Measurements from ENCODE around the gene FAM237A. TPM values are rescaled to one million over a fixed set of nuclear protein-coding genes. Genes with fewer than 3 reads are reported as not detected.

FAM237A gene
- total RNA-seq (2016; rRNA removed; fragmentation: Illumina TruSeq; extraction: Trizol) (not detected in 2 replicates), polyA plus RNA-seq (2011; rRNA removed) (not detected in 2 replicates), polyA minus RNA-seq (2011; rRNA and poly(A)+ RNA removed; ENCODE audit: low replicate concordance) (not detected in 2 replicates), Bru-seq, nascent RNA (not detected), BruChase-seq, experiment 1, labeled RNA remaining after a 6-hour chase (not detected), BruChase-seq, experiment 2, labeled RNA remaining after a 2-hour chase (not detected)
- not detected in 2 replicates for total RNA-seq (2016; cell fraction: cytosol; rRNA removed; fragmentation: Illumina TruSeq; extraction: Trizol; ENCODE audit: low read depth)
- total RNA-seq (2016; cell fraction: insoluble cytoplasmic fraction; rRNA removed; fragmentation: Illumina TruSeq; extraction: Trizol): not detected in 2 replicates
- not detected in 2 replicates for total RNA-seq (2016; cell fraction: membrane; rRNA removed; fragmentation: Illumina TruSeq; extraction: Trizol)
- not detected in 2 replicates for total RNA-seq (2016; cell fraction: nucleus; rRNA removed; fragmentation: Illumina TruSeq; extraction: Trizol)
- polyA plus RNA-seq (2011; cell fraction: cytosol; rRNA removed): not detected in 2 replicates
- polyA plus RNA-seq (2011; cell fraction: nucleus; rRNA removed): not detected in 2 replicates
- not detected in 2 replicates for polyA plus RNA-seq (2012)
- not detected in 2 replicates for polyA plus RNA-seq (2016; cell fraction: cytosol; fragmentation: Illumina TruSeq; extraction: Trizol; ENCODE audit: low read depth)
- polyA plus RNA-seq (2016; cell fraction: insoluble cytoplasmic fraction; fragmentation: Illumina TruSeq; extraction: Trizol; ENCODE audit: low read depth): not detected in 2 replicates
- not detected in 2 replicates for polyA plus RNA-seq (2016; cell fraction: membrane; fragmentation: Illumina TruSeq; extraction: Trizol; ENCODE audit: low read depth)
- not detected in 2 replicates for polyA plus RNA-seq (2016; cell fraction: nucleus; fragmentation: Illumina TruSeq; extraction: Trizol; ENCODE audit: insufficient read depth, low read depth)
- polyA minus RNA-seq (2011; cell fraction: cytosol; rRNA and poly(A)+ RNA removed): not detected in 2 replicates
- polyA minus RNA-seq (2011; cell fraction: nucleus; rRNA and poly(A)+ RNA removed): not detected in 2 replicates
- long read RNA-seq, experiment 1: 0 reads
- long read RNA-seq, experiment 2: 0 reads

- DNase-seq (ENCODE audit: low spot score) (peak; percentile 21), FAIRE-seq (no peak)
- TF ChIP-seq ZNF790 (CRISPR knock-in tag; IDR thresholded peaks at IDR 0.05; ENCODE audit: borderline replicate concordance): no peak
- TF ChIP-seq GLMP (CRISPR knock-in tag; IDR thresholded peaks at IDR 0.05; ENCODE audit: borderline replicate concordance): no peak
- TF ChIP-seq JDP2 (CRISPR knock-in tag; IDR thresholded peaks at IDR 0.05; ENCODE audit: borderline replicate concordance): no peak
- TF ChIP-seq MIER2 (CRISPR knock-in tag; IDR thresholded peaks at IDR 0.05): peak; percentile 96
- TF ChIP-seq RXRB (CRISPR knock-in tag; IDR thresholded peaks at IDR 0.05; ENCODE audit: borderline replicate concordance): 0 out of 2 replicates have a peak, but pooled peaks have one; percentile 15
- TF ChIP-seq RARG (CRISPR knock-in tag; IDR thresholded peaks at IDR 0.05; ENCODE audit: low read depth): no peak
- TF ChIP-seq SRY (CRISPR knock-in tag; IDR thresholded peaks at IDR 0.05): 0 out of 2 replicates have a peak, but pooled peaks have one; percentile 38
- TF ChIP-seq PPARG (CRISPR knock-in tag; conservative IDR thresholded peaks at IDR 0.05): peak; percentile 49; the same call in 1 of the 2 replicates
- TF ChIP-seq YEATS2 (CRISPR knock-in tag; IDR thresholded peaks at IDR 0.05; ENCODE audit: borderline replicate concordance): no peak
- no peak for TF ChIP-seq IRX3 (CRISPR knock-in tag; IDR thresholded peaks at IDR 0.05; ENCODE audit: borderline replicate concordance, low read depth)
- no peak for TF ChIP-seq ZBTB42 (CRISPR knock-in tag; IDR thresholded peaks at IDR 0.05)
- TF ChIP-seq NR1H2 (CRISPR knock-in tag; IDR thresholded peaks at IDR 0.05; ENCODE audit: borderline replicate concordance, low read depth): no peak
- TF ChIP-seq XRCC5 (optimal IDR thresholded peaks at IDR 0.05; ENCODE audit: low read length): no peak
- no peak for TF ChIP-seq RBFOX2 (IDR thresholded peaks at IDR 0.05; ENCODE audit: low read depth, low read length)
- TF ChIP-seq ZBTB38 (CRISPR knock-in tag; IDR thresholded peaks at IDR 0.05): no peak
These were observed at the start of gene FAM237A for GRCh38 chr2:206642075-206643025. FAM237A (plus strand) TSS chr2:206642487; CDS start chr2:206644237, 1,750 bp downstream.

More at GRCh38 chr2:206642075-206643025, at the start of gene FAM237A:
- ChIA-PET CTCF (ENCODE audit: low intra/inter-chr PET ratio, low total read pairs) (no interaction called here), POLR2A (no interaction called here)
- peak; percentile 66 for ATAC-seq
- Histone ChIP-seq H3K9ac (ENCODE audit: insufficient read depth, low read depth, low read length) (no peak within 1 kb of the TSS), H4K20me1 (ENCODE audit: insufficient read depth, low read length) (no peaks in the 10 kb centered on the region), H3K27ac (ENCODE audit: extremely low read length, insufficient read depth, low read length) (no peak within 1 kb of the TSS), H3K79me2 (ENCODE audit: insufficient read depth, low read length) (no peaks in the 10 kb centered on the region), H3K9me3 (ENCODE audit: low read length) (no peaks in the 10 kb centered on the region), H3K4me3 (replicated peaks in 1 of 3; ENCODE audit: insufficient read depth in 1 of 3, low read depth in 2 of 3, low read length in 3 of 3) (no peak within 1 kb of the TSS), H2AFZ (ENCODE audit: low read length) (no peak within 1 kb of the TSS), H3K36me3 (replicated peaks in 1 of 2; ENCODE audit: control insufficient read depth in 1 of 2, insufficient read depth in 2 of 2, low read length in 2 of 2) (no peaks in the 10 kb centered on the region), H3K27me3 (ENCODE audit: control insufficient read depth in 1 of 2, insufficient read depth in 2 of 2, low read length in 2 of 2) (no peaks in the 10 kb centered on the region), H3K4me2 (ENCODE audit: low read depth, low read length) (no peak within 1 kb of the TSS), H3K4me1 (ENCODE audit: insufficient read depth, low read length) (no peaks in the 10 kb centered on the region)
- BruUV-seq (replicated peaks): no TSS peak
- WGBS (ENCODE audit: low lambda C conversion rate): 65% methylated on average over 56 of the region's 56 CpGs
- in situ Hi-C loops (cut with HindIII; ENCODE audit: extremely low pct_ligation_motif_present, low pct_unique_long_range_greater_than_20kb): no loop called here
- intact Hi-C loops (cut with micrococcal nuclease; ENCODE audit: unreplicated experiment): no loop called here
